Heart left ventricle (tissue), 16 donors: ENCODE data around the gene GPR151. TPM values are rescaled to one million over a fixed set of nuclear protein-coding genes. Genes with fewer than 3 reads are reported as not detected.

Experiments used
- ATAC-seq, 4 donors: fragments of 200-7000 bp; cut with Tn5 transposase; one replicate each; pipeline ENCODE4 v1.9.1; 2020 to 2022; ENCODE audit warnings: moderate library complexity in 4 of 4, mild to moderate bottlenecking in 3 of 4, moderate number of reproducible peaks in 1 of 4
- DNase-seq, 5 donors: peaks; one replicate each; pipeline ENCODE4 v3.0.0-alpha.2; 2020
- H3K27ac ChIP-seq, 12 donors: fragments of 200-600 bp; sonication (generic) in 4 of 12; one replicate each; pipeline versions ENCODE4 v1.5.0 to v1.8.0; 2016 to 2022; ENCODE audit warnings: mild to moderate bottlenecking in 2 of 12
- H3K27me3 ChIP-seq, 9 donors: fragments of 200-600 bp; sonication (generic) in 2 of 9; one replicate each; pipeline versions ENCODE4 v1.5.1 to v1.8.0; 2016 to 2022; ENCODE audit warnings: mild to moderate bottlenecking in 3 of 9
- H3K36me3 ChIP-seq, 9 donors: fragments of 200-600 bp; sonication (generic) in 2 of 9; one replicate each; pipeline versions ENCODE4 v1.5.0 to v1.8.0; 2018 to 2022; ENCODE audit warnings: mild to moderate bottlenecking in 2 of 9
- H3K4me1 ChIP-seq, 12 donors: fragments of 200-600 bp; sonication (generic) in 4 of 12; one replicate each; pipeline versions ENCODE4 v1.5.0 to v1.8.0; 2016 to 2022; ENCODE audit warnings: mild to moderate bottlenecking in 3 of 12
- H3K4me3 ChIP-seq, 12 donors: fragments of 200-600 bp; sonication (generic) in 4 of 12; one replicate each; pipeline versions ENCODE4 v1.5.0 to v1.8.0; 2017 to 2022; ENCODE audit warnings: mild to moderate bottlenecking in 9 of 12, moderate library complexity in 4 of 12
- H3K9me3 ChIP-seq, 12 donors: fragments of 200-600 bp; sonication (generic) in 4 of 12; one replicate each; pipeline versions ENCODE4 v1.5.0 to v1.8.0; 2016 to 2022; ENCODE audit warnings: mild to moderate bottlenecking in 1 of 12
- CTCF ChIP-seq, 12 donors: fragments of 200-600 bp; sonication (generic) in 4 of 12; IDR thresholded peaks; one replicate each; pipeline versions ENCODE4 v1.5.0 to v1.8.0; 2018 to 2022; ENCODE audit warnings: antibody characterized with exemption in 12 of 12, mild to moderate bottlenecking in 5 of 12
- POLR2A ChIP-seq, 2 donors: fragments of 450-650 bp; IDR thresholded peaks; one replicate each; pipeline ENCODE4 v1.6.1; 2017; ENCODE audit warnings: antibody characterized with exemption in 2 of 2, mild to moderate bottlenecking in 2 of 2, moderate library complexity in 2 of 2
- WGBS, 4 donors: extraction: QIAGEN DNeasy Blood & Tissue Kit in 2 of 4; methylation state at CpG; one replicate each; pipeline versions ENCODE4 v1.1.5 to v1.1.7; 2013 to 2018; 5-methylcytosine and 5-hydroxymethylcytosine counted together
- intact Hi-C, 10 donors: fragments of 100-400 bp; cut with DNase I; formaldehyde crosslinking; loops; one replicate each; pipeline versions ENCODE4 v1.11.1 to v1.14.2; 2022
- polyA plus RNA-seq, 2 donors: library from polyadenylated mRNA; stranded (reverse); fragments of 200-250 nt; gene quantifications; one replicate each; pipeline ENCODE4 v1.2.3, GENCODE V29; 2013
- total RNA-seq, 9 donors: library from RNA; depleted of rRNA in 2 of 9; stranded (reverse); fragments of >200 nt in 2 of 9; fragmentation: NEBNext Ultra II Directional in 3 of 9; extraction: Animal tissue kit (Norgen Biotek cat#: 25700) in 3 of 9; gene quantifications; one replicate each; pipeline versions ENCODE4 v1.1.0 to v1.2.4, GENCODE V29; 2016 to 2023
- donor health status: ischemic (EF 13 %, LVEDD 7.1; RV severe dilation, severe dysfunction).
- donor health status: healthy with polysubstance abuse.
- donor health status: DM: no; HTN: yes; CAD: no.
- donor health status: DM: no; HTN: no; CAD: no.
- donor health status: ischemic (EF 25% LVEDD 6.9; RV normal size, moderate dysfunction).
- donor health status: ischemic (EF 25% LVEDD 5.7; RV mildly dilated, moderate dysfunction).
- donor health status: healthy.
- donor health status: DM: yes; HTN: yes; CAD: no.
- donor health status: ischemic (EF 35%, LVEDD 5.7; RV mildly dilated, moderate dysfunction).
- donor health status: nonischemic (EF 11% LVEDD 7.7; RV severe dilation, severe dysfunction).
- donor health status: DM: yes; HTN: yes; CAD: no.
- donor health status: PGD.
- donor health status: ischemic (EF 29% LVEDD 5.4; RV normal size, mild dysfunction).
- donor health status: nonischemic (EF 23%, LVEDD 6.1; RV moderate dilation, normal function).

The GPR151 gene
- total and polyA plus RNA-seq, 11 donors: not detected

GRCh38 chr5:146474065-146474464, 41.9 kb downstream of the GPR151 start:
- H3K36me3 ChIP-seq: peaks cover 0 to 95% (median 74%) of the 10 kb centered on the region in 9 donors
- H3K4me3 ChIP-seq: no peak overlapping the region
- no peak for DNase-seq
- intact Hi-C loops: no loop called here
- H3K9me3 ChIP-seq: no peaks in the 10 kb centered on the region
- no peak for ATAC-seq
- no peak for TF ChIP-seq POLR2A (IDR thresholded peaks at IDR 0.05)
- TF ChIP-seq CTCF (IDR thresholded peaks at IDR 0.05): no peak
- H3K27me3 ChIP-seq: no peaks in the 10 kb centered on the region
- 98 to 100% (median 100%) methylated on average over 1 of the region's 1 CpG; no CpG with 5 or more reads in 1 of the 4 donors for WGBS, 4 donors
- no peak overlapping the region for H3K27ac ChIP-seq
- H3K4me1 ChIP-seq: peaks cover 0 to 4% (median 0%) of the 10 kb centered on the region in 12 donors

GRCh38 chr5:146467760-146468159, 48.2 kb downstream of the GPR151 start:
- ATAC-seq: no peak
- no peak overlapping the region for H3K27ac ChIP-seq
- no peak for DNase-seq
- no peaks in the 10 kb centered on the region for H3K9me3 ChIP-seq
- H3K4me1 ChIP-seq: no peaks in the 10 kb centered on the region
- intact Hi-C loops: no loop called here
- H3K27me3 ChIP-seq: no peaks in the 10 kb centered on the region
- H3K36me3 ChIP-seq: peaks cover 0 to 90% (median 78%) of the 10 kb centered on the region in 9 donors
- TF ChIP-seq CTCF (IDR thresholded peaks at IDR 0.05) (no peak), POLR2A (IDR thresholded peaks at IDR 0.05) (no peak)
- no peak overlapping the region for H3K4me3 ChIP-seq
- WGBS, 4 donors: 90 to 100% (median 94%) methylated on average over 1 of the region's 1 CpG

GRCh38 chr5:146466521-146467349, 49.3 kb downstream of the GPR151 start:
- TF ChIP-seq POLR2A (IDR thresholded peaks at IDR 0.05) (no peak), CTCF (IDR thresholded peaks at IDR 0.05) (peak in 9 of 12 donors; percentile 13 to 60 (median 36))
- Histone ChIP-seq H3K27me3 (no peaks in the 10 kb centered on the region), H3K4me1 (no peaks in the 10 kb centered on the region), H3K27ac (no peak overlapping the region), H3K9me3 (no peaks in the 10 kb centered on the region), H3K4me3 (no peak overlapping the region), H3K36me3 (peaks cover 0 to 89% (median 78%) of the 10 kb centered on the region in 9 donors)
- intact Hi-C loops: no loop called here
- DNase-seq: no peak
- 57 to 66% (median 59%) methylated on average over 3 of the region's 3 CpGs for WGBS, 4 donors
- no peak for ATAC-seq

- intact Hi-C loops: no loop called here
- Histone ChIP-seq H3K27ac (no peak overlapping the region), H3K9me3 (no peaks in the 10 kb centered on the region), H3K27me3 (no peaks in the 10 kb centered on the region), H3K36me3 (peaks cover 0 to 89% (median 82%) of the 10 kb centered on the region in 9 donors), H3K4me3 (no peak overlapping the region), H3K4me1 (peaks cover 0 to 4% (median 0%) of the 10 kb centered on the region in 12 donors)
- TF ChIP-seq POLR2A (IDR thresholded peaks at IDR 0.05) (no peak), CTCF (IDR thresholded peaks at IDR 0.05) (no peak)
- ATAC-seq: no peak
- DNase-seq: no peak
- 92 to 95% (median 93%) methylated on average over 6 of the region's 6 CpGs for WGBS, 4 donors
Measured at GRCh38 chr5:146463446-146463845, 52.5 kb downstream of the GPR151 start.

Other genes with a start within 250 kb of the GPR151 start
- under 1 TPM in 1 of 9 donors, not detected in 8; 0.10 TPM for gene POU4F3, start 177.4 kb downstream of the GPR151 start, total RNA-seq
- gene POU4F3, start 177.4 kb downstream of the GPR151 start, polyA plus RNA-seq: under 1 TPM in 1 of 2 donors, not detected in 1; 0.04 TPM
- 10 to 100 TPM; 17.6 to 28.7 (median 21.6) TPM for gene TCERG1, start 68.9 kb downstream of the GPR151 start, total RNA-seq
- gene TCERG1, start 68.9 kb downstream of the GPR151 start, polyA plus RNA-seq: 10 to 100 TPM; 13.8 to 23.4 TPM